GM12874 (cell line): ENCODE measurements around the gene LUZP4.

Experiments used
- TF ChIP-seq, protein P1 (sequence below): IDR thresholded peaks from 2 replicates; pipeline ENCODE4 v1.5.1; 2011; ENCODE audit warnings: low read depth, mild to moderate bottlenecking, control low read depth, low read length, moderate library complexity; ENCODE audit not compliant: insufficient read depth

Gene LUZP4

DNA sequence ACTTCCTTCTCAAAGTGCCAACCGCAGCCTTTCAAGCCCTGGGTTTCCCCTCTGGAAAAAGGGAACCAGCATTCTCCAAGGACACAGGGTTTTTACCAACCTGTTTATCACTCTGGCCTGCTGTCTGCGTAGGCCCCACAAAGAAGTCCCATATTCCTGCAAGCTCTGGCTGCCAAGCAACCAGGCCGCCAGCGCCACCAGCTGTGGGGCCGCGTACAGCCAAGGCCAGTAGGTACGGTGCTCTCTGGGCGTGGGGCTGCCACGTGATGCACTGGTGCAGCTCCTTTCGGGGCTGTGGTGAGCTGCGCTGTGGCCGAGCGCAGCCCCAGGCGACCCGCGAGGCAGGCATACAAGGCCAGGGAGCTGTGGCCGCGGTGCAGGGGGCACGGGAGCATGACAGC lies 22.1 kb downstream of the LUZP4 start:
- TF ChIP-seq, protein P1, sequence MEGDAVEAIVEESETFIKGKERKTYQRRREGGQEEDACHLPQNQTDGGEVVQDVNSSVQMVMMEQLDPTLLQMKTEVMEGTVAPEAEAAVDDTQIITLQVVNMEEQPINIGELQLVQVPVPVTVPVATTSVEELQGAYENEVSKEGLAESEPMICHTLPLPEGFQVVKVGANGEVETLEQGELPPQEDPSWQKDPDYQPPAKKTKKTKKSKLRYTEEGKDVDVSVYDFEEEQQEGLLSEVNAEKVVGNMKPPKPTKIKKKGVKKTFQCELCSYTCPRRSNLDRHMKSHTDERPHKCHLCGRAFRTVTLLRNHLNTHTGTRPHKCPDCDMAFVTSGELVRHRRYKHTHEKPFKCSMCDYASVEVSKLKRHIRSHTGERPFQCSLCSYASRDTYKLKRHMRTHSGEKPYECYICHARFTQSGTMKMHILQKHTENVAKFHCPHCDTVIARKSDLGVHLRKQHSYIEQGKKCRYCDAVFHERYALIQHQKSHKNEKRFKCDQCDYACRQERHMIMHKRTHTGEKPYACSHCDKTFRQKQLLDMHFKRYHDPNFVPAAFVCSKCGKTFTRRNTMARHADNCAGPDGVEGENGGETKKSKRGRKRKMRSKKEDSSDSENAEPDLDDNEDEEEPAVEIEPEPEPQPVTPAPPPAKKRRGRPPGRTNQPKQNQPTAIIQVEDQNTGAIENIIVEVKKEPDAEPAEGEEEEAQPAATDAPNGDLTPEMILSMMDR = no peak

DNA sequence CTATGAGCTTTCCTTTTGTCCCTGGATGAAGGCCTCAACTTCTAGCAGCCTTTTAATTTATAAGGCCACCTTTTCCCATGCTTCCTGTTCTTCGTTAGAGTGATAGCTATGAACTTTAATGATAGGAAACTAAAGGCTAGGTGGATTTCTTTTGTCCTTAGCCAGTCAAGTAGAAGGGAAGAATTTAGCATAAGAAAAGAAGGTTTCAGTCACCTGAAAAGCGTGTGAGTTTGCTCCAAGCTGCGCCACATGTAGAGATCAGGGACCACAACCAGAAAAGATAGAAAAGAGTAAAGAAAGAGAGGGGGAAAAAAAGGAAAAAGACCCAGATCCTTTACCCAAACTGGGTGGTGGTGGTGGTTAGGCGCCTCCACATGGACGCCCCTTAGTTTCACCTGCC lies 28.6 kb downstream of the LUZP4 start:
- TF ChIP-seq, protein P1 = no peak

DNA sequence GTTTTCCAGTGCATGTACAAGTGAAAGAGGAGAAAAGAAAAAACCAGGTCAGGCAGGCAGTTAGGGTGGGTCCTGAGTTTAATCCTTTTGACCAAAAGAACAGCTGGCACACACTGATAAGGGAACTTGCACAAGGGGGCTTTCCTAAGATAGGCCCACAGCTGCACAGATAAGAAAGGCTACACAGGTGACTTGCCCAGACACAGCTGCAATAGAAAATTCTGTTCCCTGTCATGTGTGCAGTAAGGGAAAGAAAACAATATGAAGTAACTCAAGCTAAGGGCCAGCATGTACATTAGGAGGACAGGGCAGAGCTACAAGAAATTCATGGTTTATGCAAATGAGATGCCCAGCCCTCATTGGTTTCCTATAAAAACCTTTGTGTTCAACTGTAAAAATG lies 32.9 kb downstream of the LUZP4 start:
- TF ChIP-seq, protein P1 = no peak

DNA sequence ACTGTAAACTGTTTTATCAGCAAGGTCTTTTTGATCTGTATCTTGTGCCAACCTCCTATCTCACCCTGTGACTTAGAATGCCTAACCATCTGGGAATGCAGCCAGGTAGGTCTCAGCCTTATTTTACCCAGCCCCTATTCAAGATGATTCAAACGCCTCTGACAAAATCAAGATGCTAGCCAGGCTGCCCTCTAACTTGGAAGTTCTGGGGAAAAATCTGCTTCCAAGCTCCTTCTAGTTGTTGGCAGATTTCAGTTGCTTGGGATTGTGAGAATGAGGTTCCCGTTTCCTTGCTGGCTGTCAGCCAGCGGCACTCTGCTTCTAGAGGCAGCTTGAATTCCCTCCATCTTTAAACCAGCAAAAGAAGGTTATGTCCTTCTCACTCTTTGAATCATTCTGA lies 34.7 kb downstream of the LUZP4 start:
- TF ChIP-seq, protein P1 = no peak

DNA sequence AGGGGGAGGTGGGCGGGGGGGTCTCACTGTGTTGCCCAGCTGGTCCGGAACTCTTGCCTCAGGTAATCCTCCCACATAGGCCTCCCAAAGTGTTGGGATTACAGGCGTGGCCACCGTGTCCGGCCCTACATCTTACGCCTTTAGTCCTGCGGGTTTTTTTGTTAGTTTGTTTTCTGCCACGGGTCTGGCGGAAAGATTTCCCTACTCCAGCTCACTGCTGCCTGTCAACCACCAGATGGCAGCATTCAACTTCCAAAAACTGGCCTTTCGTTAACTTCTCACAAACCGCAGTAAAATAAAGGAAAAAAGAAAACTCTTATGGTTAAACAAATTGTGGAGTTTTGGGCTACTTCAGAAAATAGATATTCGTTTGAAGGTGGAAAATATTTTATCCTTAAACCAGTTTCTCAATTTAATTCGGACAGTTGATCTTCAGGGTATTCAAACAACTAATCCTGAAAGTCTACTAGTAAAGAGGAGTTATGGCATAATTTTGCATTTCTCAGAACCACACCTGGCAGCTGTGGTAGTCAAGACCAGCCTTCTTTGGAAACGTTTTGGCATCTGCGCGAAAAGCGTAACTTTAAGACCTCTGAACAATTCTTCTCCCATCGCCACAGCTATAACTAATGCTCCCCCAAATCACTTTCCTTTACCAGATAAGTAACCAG lies 41.1 kb downstream of the LUZP4 start:
- TF ChIP-seq, protein P1 = peak; percentile 53

DNA sequence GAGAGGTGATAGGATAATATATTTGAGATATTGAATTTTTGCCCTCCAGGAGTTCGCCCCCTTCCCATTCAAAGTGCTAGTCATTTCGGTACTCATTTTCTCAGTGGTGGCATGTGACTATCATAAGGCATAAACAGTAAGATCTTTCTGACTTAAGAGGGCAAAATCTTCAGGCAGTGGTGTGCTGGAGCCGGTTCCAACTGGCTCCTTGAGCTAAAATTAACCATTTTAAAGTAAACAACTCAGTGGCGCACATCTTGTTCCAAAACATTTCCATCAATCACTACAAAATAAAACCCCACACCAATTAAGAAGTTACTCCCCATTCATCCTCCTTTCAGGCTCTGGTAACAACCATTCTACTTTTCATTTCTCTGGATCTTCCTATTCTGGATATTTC lies 43.3 kb downstream of the LUZP4 start:
- TF ChIP-seq, protein P1 = no peak

DNA sequence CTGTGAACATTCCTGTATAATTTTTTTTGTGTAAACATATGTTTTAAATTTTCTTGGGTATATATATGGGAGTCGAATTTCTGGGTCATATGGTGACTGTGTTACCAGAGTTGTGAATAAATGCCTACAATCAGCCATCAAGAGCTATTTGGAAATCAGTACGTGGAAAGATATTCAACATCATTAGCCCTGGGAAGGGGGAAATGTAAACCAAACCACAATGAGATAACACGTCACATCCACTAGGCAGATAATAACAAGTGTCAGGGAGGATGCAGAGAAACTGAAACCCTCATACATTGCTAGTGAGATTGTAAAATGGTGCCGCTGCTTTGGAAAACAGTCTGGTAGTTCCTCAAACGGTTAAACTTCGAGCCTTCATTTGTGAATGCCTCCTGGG lies 43.9 kb downstream of the LUZP4 start:
- TF ChIP-seq, protein P1 = no peak
